Activated CD8-positive, alpha-beta memory T cell treated with anti-CD3 and anti-CD28 coated beads, Interleukin-2, amount 50 U/mL, for 24 hours (primary cell): ENCODE data around the gene ULK2.

Source experiments
- DNase-seq: peaks from one replicate; pipeline ENCODE4 v3.0.0-alpha.2; 2020; ENCODE audit errors: extremely low read depth

The ULK2 gene

GRCh38 chr17:19747159-19747719 lies 120.5 kb downstream of the ULK2 start:
- no peak for DNase-seq

- no peak for DNase-seq
Observed at GRCh38 chr17:19746517-19746916, 121.2 kb downstream of the ULK2 start.

- DNase-seq, result peak; percentile 33
Observed at GRCh38 chr17:19744922-19745757, 122.6 kb downstream of the ULK2 start.

GRCh38 chr17:19744492-19744891 lies 123.2 kb downstream of the ULK2 start:
- DNase-seq, result no peak

- no peak for DNase-seq
Observed at GRCh38 chr17:19743101-19744100, 124.3 kb downstream of the ULK2 start.

GRCh38 chr17:19742495-19742894 lies 125.2 kb downstream of the ULK2 start:
- DNase-seq, result no peak

- DNase-seq, result no peak
Observed at GRCh38 chr17:19741832-19742457, 125.8 kb downstream of the ULK2 start.

GRCh38 chr17:19740933-19741332 lies 126.8 kb downstream of the ULK2 start:
- DNase-seq, result no peak

GRCh38 chr17:19739241-19740201 lies 128.2 kb downstream of the ULK2 start:
- DNase-seq, result no peak

GRCh38 chr17:19738757-19739156 lies 129.0 kb downstream of the ULK2 start:
- no peak for DNase-seq

GRCh38 chr17:19738073-19738449 lies 129.7 kb downstream of the ULK2 start:
- no peak for DNase-seq

- DNase-seq, result no peak
Observed at GRCh38 chr17:19737305-19738072, 130.2 kb downstream of the ULK2 start.

GRCh38 chr17:19736071-19736470 lies 131.7 kb downstream of the ULK2 start:
- DNase-seq, result no peak

- no peak for DNase-seq
Observed at GRCh38 chr17:19733953-19734526, 133.7 kb downstream of the ULK2 start.

- no peak for DNase-seq
Observed at GRCh38 chr17:19731626-19732025, 136.1 kb downstream of the ULK2 start.

- no peak for DNase-seq
Observed at GRCh38 chr17:19730843-19731242, 136.9 kb downstream of the ULK2 start.

- no peak for DNase-seq
Observed at GRCh38 chr17:19729900-19730299, 137.8 kb downstream of the ULK2 start.

GRCh38 chr17:19728084-19728495 lies 139.6 kb downstream of the ULK2 start:
- DNase-seq, result no peak

GRCh38 chr17:19727501-19728078 lies 140.1 kb downstream of the ULK2 start:
- no peak for DNase-seq
